NCI-H1417 (cell line): ENCODE results near the gene PDE4A.
"Not testable (repeated sequence)": the region's sequence is repeated elsewhere in the genome, so short reads cannot be mapped to it uniquely, and the experiment has no call there.

Experiments
- DNase-seq, 3 experiments: peaks; one replicate each; lab custom pipeline; 2025; lab: John Stamatoyannopoulos, UW

The PDE4A gene

GRCh38 chr19:10424011-10424637 lies 3.8 kb downstream of the PDE4A start:
- peak; percentile 23 to 78 (median 70) for DNase-seq

- no peak for DNase-seq
Measured at GRCh38 chr19:10427169-10427568, 6.8 kb downstream of the PDE4A start.

GRCh38 chr19:10428996-10429381 lies 8.7 kb downstream of the PDE4A start:
- no peak for DNase-seq

GRCh38 chr19:10430505-10431253 lies 10.3 kb downstream of the PDE4A start:
- DNase-seq: no peak

- no peak for DNase-seq
Measured at GRCh38 chr19:10431254-10431942, 11.1 kb downstream of the PDE4A start.

- peak in 2 of 3 experiments; percentile 40 to 43 for DNase-seq
Measured at GRCh38 chr19:10431943-10432735, 11.8 kb downstream of the PDE4A start.

GRCh38 chr19:10432736-10433130 lies 12.4 kb downstream of the PDE4A start:
- DNase-seq: no peak

GRCh38 chr19:10433131-10433536 lies 12.8 kb downstream of the PDE4A start:
- no peak for DNase-seq

GRCh38 chr19:10439588-10439987 lies 19.2 kb downstream of the PDE4A start:
- DNase-seq: no peak

GRCh38 chr19:10442698-10443097 lies 22.4 kb downstream of the PDE4A start:
- no peak for DNase-seq

GRCh38 chr19:10449037-10449436 lies 28.7 kb downstream of the PDE4A start:
- no peak for DNase-seq

- no peak for DNase-seq
Measured at GRCh38 chr19:10450191-10450852, 30.0 kb downstream of the PDE4A start.

GRCh38 chr19:10450853-10451609 lies 30.7 kb downstream of the PDE4A start:
- DNase-seq: no peak

- DNase-seq: peak in 1 of 3 experiments; percentile 10
Measured at GRCh38 chr19:10452726-10453618, 32.6 kb downstream of the PDE4A start.

- no peak for DNase-seq
Measured at GRCh38 chr19:10453852-10454251, 33.5 kb downstream of the PDE4A start.

GRCh38 chr19:10454267-10454666 lies 33.9 kb downstream of the PDE4A start:
- peak in 2 of 3 experiments; percentile 44 to 73 for DNase-seq

- not testable (repeated sequence) for DNase-seq
Measured at GRCh38 chr19:10458733-10459132, 38.4 kb downstream of the PDE4A start.

GRCh38 chr19:10460714-10461046 lies 40.3 kb downstream of the PDE4A start:
- no peak for DNase-seq

GRCh38 chr19:10461047-10461949 lies 41.0 kb downstream of the PDE4A start:
- DNase-seq: peak; percentile 78 to 85 (median 79)
